Epithelial cell of esophagus (primary cell): ENCODE measurements around the gene MYORG.
A peak's percentile ranks its signal among the peaks of the same experiment; 100 is the strongest.

Experiments used
- DNase-seq: peaks from one replicate; pipeline ENCODE4 v3.0.0; 2010; ENCODE audit warnings: low read depth
- H3K4me3 ChIP-seq: 2 replicates; pipeline ENCODE4 v1.5.1; 2011; ENCODE audit warnings: mild to moderate bottlenecking, low read length, control low read depth
- TF ChIP-seq, protein P1 (sequence below): IDR thresholded peaks from 2 replicates; pipeline ENCODE4 v1.5.1; 2011; ENCODE audit warnings: low read depth, mild to moderate bottlenecking, low read length, control low read depth, inconsistent platforms; ENCODE audit not compliant: insufficient read depth; ENCODE audit errors: missing control alignments

MYORG gene

DNA sequence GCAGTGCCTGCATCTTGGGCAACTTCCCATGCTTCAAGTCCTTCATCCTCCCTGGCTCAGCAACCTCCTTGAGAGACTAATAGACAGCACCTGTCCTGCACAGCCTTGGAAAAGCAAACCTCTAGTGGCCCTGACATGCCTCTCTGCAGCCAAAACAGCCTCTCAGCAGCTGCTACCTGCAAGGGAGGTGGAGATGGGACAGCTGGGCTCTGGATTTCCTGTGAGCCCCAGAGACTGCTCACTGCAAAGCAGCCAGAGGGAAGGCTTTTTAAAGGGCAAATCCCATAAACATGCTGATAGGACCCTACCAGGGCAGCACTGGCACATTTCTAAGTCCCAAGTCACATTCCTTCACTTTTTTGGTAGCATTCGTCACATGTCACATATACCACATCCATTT, 31.5 kb upstream of the MYORG start:
- H3K4me3 ChIP-seq = no peak overlapping the region
- TF ChIP-seq, protein P1, sequence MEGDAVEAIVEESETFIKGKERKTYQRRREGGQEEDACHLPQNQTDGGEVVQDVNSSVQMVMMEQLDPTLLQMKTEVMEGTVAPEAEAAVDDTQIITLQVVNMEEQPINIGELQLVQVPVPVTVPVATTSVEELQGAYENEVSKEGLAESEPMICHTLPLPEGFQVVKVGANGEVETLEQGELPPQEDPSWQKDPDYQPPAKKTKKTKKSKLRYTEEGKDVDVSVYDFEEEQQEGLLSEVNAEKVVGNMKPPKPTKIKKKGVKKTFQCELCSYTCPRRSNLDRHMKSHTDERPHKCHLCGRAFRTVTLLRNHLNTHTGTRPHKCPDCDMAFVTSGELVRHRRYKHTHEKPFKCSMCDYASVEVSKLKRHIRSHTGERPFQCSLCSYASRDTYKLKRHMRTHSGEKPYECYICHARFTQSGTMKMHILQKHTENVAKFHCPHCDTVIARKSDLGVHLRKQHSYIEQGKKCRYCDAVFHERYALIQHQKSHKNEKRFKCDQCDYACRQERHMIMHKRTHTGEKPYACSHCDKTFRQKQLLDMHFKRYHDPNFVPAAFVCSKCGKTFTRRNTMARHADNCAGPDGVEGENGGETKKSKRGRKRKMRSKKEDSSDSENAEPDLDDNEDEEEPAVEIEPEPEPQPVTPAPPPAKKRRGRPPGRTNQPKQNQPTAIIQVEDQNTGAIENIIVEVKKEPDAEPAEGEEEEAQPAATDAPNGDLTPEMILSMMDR = no peak
- no peak for DNase-seq

DNA sequence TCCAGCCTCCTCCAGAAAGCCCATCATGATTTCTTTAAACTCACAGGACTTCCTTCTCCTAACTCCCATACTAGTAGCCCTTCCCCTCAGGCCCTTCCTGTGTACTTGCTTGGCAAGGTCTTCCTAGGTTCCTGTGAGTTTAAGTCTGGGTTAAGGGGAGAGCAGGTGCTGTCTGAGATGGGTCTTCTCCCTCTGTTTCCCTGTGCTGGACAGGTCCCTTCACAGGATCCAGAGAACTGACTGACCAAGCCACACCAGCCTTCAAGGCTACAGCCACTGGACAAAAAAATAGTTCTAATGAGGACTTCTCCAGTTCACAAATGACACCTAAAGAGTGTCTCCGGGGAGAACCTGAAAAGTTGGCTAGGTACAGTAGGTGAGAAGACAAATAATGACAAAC, 29.5 kb upstream of the MYORG start:
- TF ChIP-seq, protein P1 = no peak
- H3K4me3 ChIP-seq = no peak overlapping the region

DNA sequence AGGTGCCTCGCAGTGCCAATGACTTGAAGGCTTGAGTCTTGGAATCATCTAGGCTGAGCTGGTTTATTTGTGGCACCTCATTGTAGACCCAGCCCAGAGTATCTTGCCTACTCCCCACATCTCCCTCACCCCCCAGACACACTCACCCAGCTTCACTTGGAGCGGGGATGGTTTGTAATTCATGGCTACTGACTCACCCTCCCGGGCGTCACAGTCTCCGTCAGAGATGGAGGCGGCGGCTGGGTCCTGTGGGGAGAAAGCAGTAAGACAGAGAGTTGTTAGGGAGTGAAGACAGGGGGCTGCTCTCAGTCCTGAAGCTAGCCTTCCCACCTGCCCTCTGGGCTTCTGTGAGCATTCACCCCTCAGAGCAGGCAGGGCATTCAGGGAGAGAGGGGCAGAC, 29.0 kb upstream of the MYORG start:
- no peak overlapping the region for H3K4me3 ChIP-seq
- peak; percentile 38 for DNase-seq
- TF ChIP-seq, protein P1 = no peak

More for the DNA sequence above, 29.5 kb upstream of the MYORG start:
- DNase-seq = no peak

DNA sequence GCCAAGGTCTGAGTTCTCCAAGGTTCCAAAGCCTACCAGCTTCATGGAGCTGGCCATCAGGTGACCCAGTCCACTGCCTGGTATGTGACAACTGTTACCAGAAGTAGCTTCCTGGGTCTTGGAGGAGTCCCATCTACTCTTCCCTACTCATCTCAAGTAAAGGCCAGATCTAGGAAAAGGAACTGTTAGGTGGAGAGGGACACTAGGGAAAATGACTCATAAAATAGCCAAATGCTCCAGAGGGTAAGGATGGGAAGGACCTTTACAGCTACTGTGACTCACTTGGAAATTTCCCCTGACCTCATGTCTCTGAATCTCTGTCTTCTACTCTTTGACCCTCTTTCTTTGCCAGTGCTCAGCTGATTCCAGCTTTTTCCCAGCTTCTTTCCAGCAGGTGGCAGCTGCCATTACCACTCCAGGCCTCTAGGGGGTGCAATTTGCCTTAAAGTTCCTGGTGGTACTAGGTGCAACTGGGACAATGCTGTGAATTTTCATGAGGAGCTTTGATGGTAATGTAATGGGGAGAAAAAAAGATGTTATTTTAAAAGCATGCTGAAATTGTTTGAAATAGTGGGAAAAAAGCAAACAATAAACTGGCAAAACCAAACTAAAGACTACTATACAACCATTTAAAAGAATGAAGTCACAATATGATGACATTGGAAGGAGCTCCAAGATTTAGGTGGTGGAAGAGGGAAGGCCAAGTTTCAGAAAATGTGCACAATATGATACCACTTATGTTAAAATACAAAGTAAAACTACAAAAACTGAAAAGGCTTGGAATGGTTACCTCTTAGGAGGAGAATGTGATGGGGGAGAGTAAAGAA, 27.1 kb upstream of the MYORG start:
- no peak overlapping the region for H3K4me3 ChIP-seq
- peak; percentile 63 for DNase-seq
- TF ChIP-seq, protein P1 = peak; percentile 99

DNA sequence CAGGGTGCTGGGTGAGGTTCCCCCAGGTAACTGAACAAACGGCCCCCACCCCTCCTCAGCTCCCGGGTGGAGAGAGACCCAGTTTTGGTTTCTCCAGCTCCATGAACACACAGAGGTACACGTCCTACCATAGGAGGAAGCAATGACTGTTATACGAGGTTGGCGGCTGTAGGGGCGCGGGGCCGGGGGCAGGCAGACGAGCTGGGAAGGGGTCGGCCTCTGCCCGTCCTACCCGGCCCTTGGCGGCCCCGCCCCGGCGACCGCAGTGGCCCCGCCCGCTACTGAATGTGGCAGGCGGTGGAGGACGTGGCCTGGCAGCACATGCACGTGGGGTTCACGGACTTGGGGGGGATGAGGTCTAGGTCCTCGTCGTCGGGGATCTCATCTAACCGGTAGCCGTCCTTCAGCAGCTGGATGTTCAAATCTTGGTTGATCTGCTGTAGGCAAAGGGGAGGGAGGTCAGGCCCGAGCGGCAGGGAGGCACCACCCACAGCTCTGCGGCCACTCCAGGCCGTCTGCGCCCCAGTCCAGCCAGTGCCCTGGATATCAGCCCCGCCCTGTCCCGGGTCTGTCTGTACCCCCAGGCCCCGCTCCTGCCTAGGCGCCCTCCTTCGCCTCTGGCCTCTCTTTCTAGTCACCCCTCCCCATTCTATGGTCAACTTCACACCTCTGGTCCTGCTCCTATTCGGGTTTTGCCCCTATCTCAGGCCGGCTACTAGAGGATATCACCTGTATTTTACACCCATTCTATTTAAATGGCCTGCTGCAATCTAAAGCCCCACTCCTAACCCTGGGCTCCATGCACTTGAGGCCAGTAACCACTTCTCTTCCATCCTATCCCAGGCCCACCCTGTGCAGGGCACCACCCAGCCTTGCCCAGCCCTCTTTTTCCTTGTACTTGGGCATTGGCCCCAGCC, 24.2 kb upstream of the MYORG start:
- DNase-seq = no peak

DNA sequence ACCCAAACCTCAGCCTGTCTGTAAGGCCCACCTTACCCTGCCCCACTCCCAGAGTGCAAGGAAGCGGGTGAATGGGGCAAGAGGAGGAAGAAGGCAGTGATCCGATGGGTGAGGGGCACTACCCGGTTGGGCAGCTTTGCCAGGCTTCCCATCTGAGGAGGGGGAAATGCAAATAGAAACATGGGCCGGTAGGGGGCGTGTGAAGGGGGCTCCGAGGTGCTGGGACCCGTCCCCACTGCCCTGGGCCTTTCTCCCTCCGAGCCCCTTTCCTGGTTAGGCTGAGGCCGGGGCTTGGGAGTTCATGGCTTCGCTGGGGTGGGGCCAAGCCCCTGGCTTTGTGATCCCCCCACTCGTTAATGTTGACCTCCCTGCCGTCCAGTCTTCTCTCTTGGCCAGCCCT, 23.6 kb upstream of the MYORG start:
- no peak overlapping the region for H3K4me3 ChIP-seq
- no peak for DNase-seq
- TF ChIP-seq, protein P1 = no peak

More for the DNA sequence above, 24.2 kb upstream of the MYORG start:
- TF ChIP-seq, protein P1 = no peak
- H3K4me3 ChIP-seq = no peak overlapping the region
